ENCODE measurements around the gene ZNF213. TPM values are rescaled to one million over a fixed set of nuclear protein-coding genes. Genes with fewer than 3 reads are reported as not detected.

The ZNF213 gene
- total RNA-seq, 1 experiment from 2014 or later: 2.0 TPM

DNA sequence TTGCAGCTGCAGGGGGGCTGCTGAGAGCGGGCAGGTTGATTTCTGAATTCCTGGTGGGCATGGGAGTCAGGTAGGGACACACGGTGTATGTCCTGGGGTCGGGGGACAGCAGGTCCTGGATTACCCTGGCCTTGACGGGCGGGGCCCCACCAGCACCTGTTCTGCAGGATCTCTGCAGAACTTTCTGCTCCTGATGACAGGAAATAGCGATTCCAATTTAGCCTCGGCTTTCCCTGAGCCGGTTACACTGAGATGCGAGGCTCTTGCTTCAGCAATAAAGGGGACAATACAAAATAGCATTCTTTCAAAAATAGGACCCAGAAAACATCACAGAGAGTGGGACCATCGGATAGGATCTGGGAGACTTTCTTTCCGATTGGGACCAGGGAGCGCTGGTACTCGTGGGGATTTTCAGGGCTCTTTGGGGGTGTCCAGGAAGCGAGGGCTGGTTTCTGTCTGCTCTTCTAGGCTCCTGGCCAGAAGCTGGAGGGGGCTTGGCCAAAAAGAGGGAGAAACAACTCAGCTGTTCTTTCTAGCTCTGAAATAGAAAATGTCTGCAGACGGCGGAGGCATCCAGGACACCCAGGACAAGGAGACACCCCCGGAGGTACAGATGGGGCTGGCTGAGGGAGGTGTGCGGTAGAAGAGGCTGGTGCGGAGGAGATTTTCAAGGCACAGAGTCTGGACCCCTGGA lies 21.8 kb upstream of the ZNF213 start:
- DNase-seq: no peak
- no peak overlapping the region for H3K9ac ChIP-seq (ENCODE audit: low read length)
- no peaks in the 10 kb centered on the region for H3K27me3 ChIP-seq (ENCODE audit: low read length)
- no peaks in the 10 kb centered on the region for H3K9me3 ChIP-seq (ENCODE audit: low read length)
- H3K4me2 ChIP-seq (ENCODE audit: low read depth, low read length, poor library complexity, severe bottlenecking): no peak overlapping the region
- no peak overlapping the region for H3K27ac ChIP-seq (ENCODE audit: low read length)
- no peaks in the 10 kb centered on the region for H3K79me2 ChIP-seq (ENCODE audit: low read length)
- H3K36me3 ChIP-seq (ENCODE audit: insufficient read depth, low read length): no peaks in the 10 kb centered on the region
- H2AFZ ChIP-seq (ENCODE audit: low read length): no peak overlapping the region
- H3K9me2 ChIP-seq (replicated peaks; ENCODE audit: insufficient read depth, low read length): no peaks in the 10 kb centered on the region
- H3K4me3 ChIP-seq (ENCODE audit: low read length): no peak overlapping the region
- H3K4me1 ChIP-seq (ENCODE audit: low read length): no peaks in the 10 kb centered on the region
- no peaks in the 10 kb centered on the region for H4K20me1 ChIP-seq (ENCODE audit: insufficient read depth, low read depth, low read length)

DNA sequence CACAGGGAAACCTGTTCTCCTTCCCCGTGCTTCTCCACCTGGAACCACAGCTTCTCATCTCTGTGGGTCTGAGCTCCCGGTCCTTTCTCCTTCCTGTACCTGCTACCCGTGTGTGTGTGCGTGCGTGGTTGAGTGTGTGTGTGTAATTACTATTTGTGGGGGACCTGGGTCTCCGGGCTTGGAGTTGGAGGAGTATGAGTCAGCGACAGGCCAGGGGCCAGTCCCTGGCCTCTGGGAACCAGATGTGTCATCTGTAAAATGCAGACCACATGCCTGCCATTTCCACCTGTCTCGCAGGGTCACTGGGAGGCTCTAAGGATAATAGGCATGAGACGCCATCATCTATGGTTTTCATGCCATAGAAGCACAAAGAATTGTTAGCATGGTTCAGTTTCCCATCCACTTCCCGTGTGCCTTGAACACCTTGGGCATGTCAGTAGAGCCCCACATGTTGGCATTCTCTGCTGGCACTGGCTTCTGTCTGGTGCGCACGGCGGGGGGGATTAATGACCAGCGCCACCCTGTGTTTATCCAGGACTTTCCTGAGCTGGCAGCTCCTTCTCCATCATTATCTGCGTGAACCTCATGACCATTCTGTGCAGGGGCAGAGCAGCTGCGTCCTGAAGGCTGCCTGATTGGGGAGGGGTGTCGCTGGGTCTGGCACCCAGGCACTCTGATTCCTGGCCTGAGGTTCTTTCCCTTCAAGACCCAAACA lies 20.9 kb upstream of the ZNF213 start:
- H3K4me2 ChIP-seq (ENCODE audit: low read depth, low read length, poor library complexity, severe bottlenecking): no peak overlapping the region
- H3K9me2 ChIP-seq (replicated peaks; ENCODE audit: insufficient read depth, low read length): no peaks in the 10 kb centered on the region
- DNase-seq: no peak
- H3K27me3 ChIP-seq (ENCODE audit: low read length): no peaks in the 10 kb centered on the region
- no peak overlapping the region for H3K4me3 ChIP-seq (ENCODE audit: low read length)
- H2AFZ ChIP-seq (ENCODE audit: low read length): no peak overlapping the region
- no peaks in the 10 kb centered on the region for H3K4me1 ChIP-seq (ENCODE audit: low read length)
- no peaks in the 10 kb centered on the region for H3K36me3 ChIP-seq (ENCODE audit: insufficient read depth, low read length)
- H3K9ac ChIP-seq (ENCODE audit: low read length): no peak overlapping the region
- H4K20me1 ChIP-seq (ENCODE audit: insufficient read depth, low read depth, low read length): no peaks in the 10 kb centered on the region
- no peaks in the 10 kb centered on the region for H3K9me3 ChIP-seq (ENCODE audit: low read length)
- no peak overlapping the region for H3K27ac ChIP-seq (ENCODE audit: low read length)
- no peaks in the 10 kb centered on the region for H3K79me2 ChIP-seq (ENCODE audit: low read length)

DNA sequence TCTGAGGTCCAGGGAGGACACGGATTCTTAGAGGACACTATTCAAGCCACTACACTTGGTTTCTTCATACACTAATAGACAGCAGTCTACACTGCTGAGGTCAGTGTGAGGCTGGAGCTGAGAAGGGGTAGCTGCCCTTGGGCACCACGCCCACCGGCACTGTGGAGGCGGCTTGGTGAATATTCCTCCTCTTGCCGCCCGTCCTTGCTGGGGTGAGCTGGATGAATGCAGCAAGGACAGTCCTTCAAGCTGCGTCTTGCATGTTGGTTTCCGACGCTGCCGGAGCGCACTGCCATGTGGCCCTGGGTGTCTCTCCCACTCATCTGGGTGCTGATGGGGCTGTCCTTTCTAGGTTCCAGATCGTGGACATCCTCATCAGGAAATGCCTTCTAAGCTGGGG lies 19.8 kb upstream of the ZNF213 start:
- DNase-seq: no peak
- H3K27ac ChIP-seq (ENCODE audit: low read length): no peak overlapping the region
- no peaks in the 10 kb centered on the region for H4K20me1 ChIP-seq (ENCODE audit: insufficient read depth, low read depth, low read length)
- H3K4me1 ChIP-seq (ENCODE audit: low read length): no peaks in the 10 kb centered on the region
- no peak overlapping the region for H2AFZ ChIP-seq (ENCODE audit: low read length)
- no peaks in the 10 kb centered on the region for H3K79me2 ChIP-seq (ENCODE audit: low read length)
- no peaks in the 10 kb centered on the region for H3K9me2 ChIP-seq (replicated peaks; ENCODE audit: insufficient read depth, low read length)
- no peak overlapping the region for H3K9ac ChIP-seq (ENCODE audit: low read length)
- no peaks in the 10 kb centered on the region for H3K27me3 ChIP-seq (ENCODE audit: low read length)
- no peaks in the 10 kb centered on the region for H3K36me3 ChIP-seq (ENCODE audit: insufficient read depth, low read length)
- no peaks in the 10 kb centered on the region for H3K9me3 ChIP-seq (ENCODE audit: low read length)
- no peak overlapping the region for H3K4me2 ChIP-seq (ENCODE audit: low read depth, low read length, poor library complexity, severe bottlenecking)
- no peak overlapping the region for H3K4me3 ChIP-seq (ENCODE audit: low read length)

DNA sequence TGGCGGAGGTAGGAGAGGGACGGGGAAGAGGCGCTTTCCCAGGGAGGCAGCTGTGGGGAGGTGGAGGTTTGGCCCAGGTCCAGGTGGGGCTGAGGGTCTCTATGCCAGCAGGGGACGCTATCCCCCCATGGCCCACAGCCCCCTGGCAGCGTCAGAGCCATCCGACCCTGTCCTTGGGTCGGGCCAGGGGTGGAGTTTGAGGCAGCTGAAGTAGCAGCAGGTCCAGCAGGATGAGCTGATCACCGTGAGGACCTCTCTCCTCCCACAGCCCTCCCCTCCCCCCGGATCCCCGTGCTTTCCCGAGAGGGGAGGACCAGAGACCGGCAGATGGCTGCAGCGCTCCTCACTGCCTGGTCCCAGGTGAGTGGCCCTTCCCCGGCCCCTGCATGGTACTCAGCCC lies 19.3 kb upstream of the ZNF213 start:
- H3K27me3 ChIP-seq (ENCODE audit: low read length): no peaks in the 10 kb centered on the region
- no peaks in the 10 kb centered on the region for H3K9me2 ChIP-seq (replicated peaks; ENCODE audit: insufficient read depth, low read length)
- H3K9ac ChIP-seq (ENCODE audit: low read length): no peak overlapping the region
- H2AFZ ChIP-seq (ENCODE audit: low read length): no peak overlapping the region
- no peaks in the 10 kb centered on the region for H3K36me3 ChIP-seq (ENCODE audit: insufficient read depth, low read length)
- H3K9me3 ChIP-seq (ENCODE audit: low read length): no peaks in the 10 kb centered on the region
- peak; percentile 65 for DNase-seq
- no peak overlapping the region for H3K4me3 ChIP-seq (ENCODE audit: low read length)
- no peaks in the 10 kb centered on the region for H4K20me1 ChIP-seq (ENCODE audit: insufficient read depth, low read depth, low read length)
- H3K79me2 ChIP-seq (ENCODE audit: low read length): no peaks in the 10 kb centered on the region
- H3K27ac ChIP-seq (ENCODE audit: low read length): no peak overlapping the region
- H3K4me2 ChIP-seq (ENCODE audit: low read depth, low read length, poor library complexity, severe bottlenecking): no peak overlapping the region
- H3K4me1 ChIP-seq (ENCODE audit: low read length): no peaks in the 10 kb centered on the region

DNA sequence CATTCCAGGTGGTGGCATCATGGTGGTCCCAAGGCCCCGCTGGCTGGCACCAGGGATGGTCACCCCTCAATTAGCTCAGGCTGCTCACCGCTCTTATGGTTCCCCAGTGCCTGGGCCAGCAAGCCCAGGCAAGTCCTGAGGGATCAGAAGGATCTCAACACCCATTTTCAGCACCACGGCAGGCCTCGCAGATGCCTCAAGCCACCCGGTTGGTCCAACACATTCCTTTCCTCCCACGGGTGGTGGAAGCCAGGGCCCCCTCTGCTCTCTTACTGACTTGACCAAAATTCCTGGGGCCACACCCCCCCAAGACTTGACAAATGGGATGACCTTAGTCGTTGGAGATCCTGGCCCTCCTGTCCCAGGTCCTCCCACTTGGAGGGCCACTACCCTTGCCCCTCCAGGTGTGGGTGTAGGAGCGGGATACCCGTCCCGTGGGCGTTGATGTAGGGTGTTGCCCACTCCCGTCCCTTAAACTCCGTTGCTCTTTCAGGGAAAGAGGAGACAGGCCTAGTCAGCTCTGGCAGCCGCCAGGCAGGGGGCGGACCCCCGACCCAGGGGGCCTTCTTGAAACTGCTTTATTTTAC lies 16.5 kb upstream of the ZNF213 start:
- no peaks in the 10 kb centered on the region for H3K9me2 ChIP-seq (replicated peaks; ENCODE audit: insufficient read depth, low read length)
- no peak overlapping the region for H2AFZ ChIP-seq (ENCODE audit: low read length)
- H3K9ac ChIP-seq (ENCODE audit: low read length): no peak overlapping the region
- H3K27ac ChIP-seq (ENCODE audit: low read length): no peak overlapping the region
- no peaks in the 10 kb centered on the region for H3K27me3 ChIP-seq (ENCODE audit: low read length)
- peaks cover under 1% of the 10 kb centered on the region; the same call in 1 of the 2 replicates for H3K4me1 ChIP-seq (ENCODE audit: low read length)
- H3K9me3 ChIP-seq (ENCODE audit: low read length): no peaks in the 10 kb centered on the region
- DNase-seq: no peak
- no peaks in the 10 kb centered on the region for H3K79me2 ChIP-seq (ENCODE audit: low read length)
- no peaks in the 10 kb centered on the region for H3K36me3 ChIP-seq (ENCODE audit: insufficient read depth, low read length)
- no peak overlapping the region for H3K4me3 ChIP-seq (ENCODE audit: low read length)
- H3K4me2 ChIP-seq (ENCODE audit: low read depth, low read length, poor library complexity, severe bottlenecking): no peak overlapping the region
- H4K20me1 ChIP-seq (ENCODE audit: insufficient read depth, low read depth, low read length): no peaks in the 10 kb centered on the region

DNA sequence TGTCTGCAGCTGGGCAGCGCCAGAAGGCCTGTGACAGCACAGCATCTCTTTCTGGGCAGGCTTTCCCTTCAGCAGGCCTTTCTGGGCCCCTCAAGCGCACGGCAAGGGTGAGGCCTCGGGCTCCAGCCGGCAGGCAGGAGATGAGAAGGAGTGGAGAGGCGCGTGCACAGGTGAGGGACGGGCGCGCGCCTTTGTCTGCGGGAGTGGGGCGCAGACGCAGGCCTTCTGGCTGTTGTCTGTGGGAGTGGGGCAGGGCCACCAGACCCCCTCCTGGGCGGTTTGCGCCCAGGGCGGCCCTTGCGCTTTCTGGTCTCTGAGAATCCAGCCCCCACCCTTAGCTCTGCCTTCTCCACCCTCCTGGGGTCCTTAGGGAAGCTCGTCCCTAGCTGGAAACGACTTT lies 16.0 kb upstream of the ZNF213 start:
- H3K27ac ChIP-seq (ENCODE audit: low read length): no peak overlapping the region
- no peak overlapping the region for H3K4me2 ChIP-seq (ENCODE audit: low read depth, low read length, poor library complexity, severe bottlenecking)

DNA sequence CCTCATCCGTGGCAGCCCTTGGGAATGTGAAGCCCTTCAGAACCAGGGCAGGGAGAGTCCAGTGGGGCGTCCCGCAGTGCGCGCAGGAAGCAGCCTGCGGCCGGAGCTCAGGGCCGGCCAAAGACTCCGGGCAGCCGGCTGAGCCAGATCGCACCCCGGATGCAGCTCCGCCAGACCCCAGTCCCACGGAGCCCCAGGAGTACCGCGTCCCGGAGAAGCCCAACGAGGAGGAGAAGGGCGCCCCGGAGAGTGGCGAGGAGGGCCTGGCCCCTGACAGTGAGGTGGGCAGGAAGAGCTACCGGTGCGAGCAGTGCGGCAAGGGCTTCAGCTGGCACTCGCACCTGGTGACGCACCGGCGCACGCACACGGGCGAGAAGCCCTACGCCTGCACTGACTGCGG lies 15.5 kb upstream of the ZNF213 start:
- H3K9me2 ChIP-seq (replicated peaks; ENCODE audit: insufficient read depth, low read length): no peaks in the 10 kb centered on the region
- H3K27ac ChIP-seq (ENCODE audit: low read length): no peak overlapping the region
- H2AFZ ChIP-seq (ENCODE audit: low read length): no peak overlapping the region
- no peak overlapping the region for H3K4me2 ChIP-seq (ENCODE audit: low read depth, low read length, poor library complexity, severe bottlenecking)
- no peaks in the 10 kb centered on the region for H3K27me3 ChIP-seq (ENCODE audit: low read length)
- H3K79me2 ChIP-seq (ENCODE audit: low read length): no peaks in the 10 kb centered on the region
- DNase-seq: no peak
- no peak overlapping the region for H3K4me3 ChIP-seq (ENCODE audit: low read length)
- no peak overlapping the region for H3K9ac ChIP-seq (ENCODE audit: low read length)
- no peaks in the 10 kb centered on the region for H4K20me1 ChIP-seq (ENCODE audit: insufficient read depth, low read depth, low read length)
- H3K4me1 ChIP-seq (ENCODE audit: low read length): peaks cover 7% of the 10 kb centered on the region
- H3K36me3 ChIP-seq (ENCODE audit: insufficient read depth, low read length): no peaks in the 10 kb centered on the region
- H3K9me3 ChIP-seq (ENCODE audit: low read length): no peaks in the 10 kb centered on the region

More for the DNA sequence above, 16.0 kb upstream of the ZNF213 start:
- Histone ChIP-seq H4K20me1 (ENCODE audit: insufficient read depth, low read depth, low read length) (no peaks in the 10 kb centered on the region), H3K79me2 (ENCODE audit: low read length) (no peaks in the 10 kb centered on the region), H3K4me3 (ENCODE audit: low read length) (no peak overlapping the region), H3K9me3 (ENCODE audit: low read length) (no peaks in the 10 kb centered on the region), H3K9me2 (replicated peaks; ENCODE audit: insufficient read depth, low read length) (no peaks in the 10 kb centered on the region), H3K36me3 (ENCODE audit: insufficient read depth, low read length) (no peaks in the 10 kb centered on the region), H3K9ac (ENCODE audit: low read length) (no peak overlapping the region), H3K4me1 (ENCODE audit: low read length) (peaks cover 6% of the 10 kb centered on the region), H3K27me3 (ENCODE audit: low read length) (no peaks in the 10 kb centered on the region), H2AFZ (ENCODE audit: low read length) (no peak overlapping the region)
- no peak for DNase-seq

DNA sequence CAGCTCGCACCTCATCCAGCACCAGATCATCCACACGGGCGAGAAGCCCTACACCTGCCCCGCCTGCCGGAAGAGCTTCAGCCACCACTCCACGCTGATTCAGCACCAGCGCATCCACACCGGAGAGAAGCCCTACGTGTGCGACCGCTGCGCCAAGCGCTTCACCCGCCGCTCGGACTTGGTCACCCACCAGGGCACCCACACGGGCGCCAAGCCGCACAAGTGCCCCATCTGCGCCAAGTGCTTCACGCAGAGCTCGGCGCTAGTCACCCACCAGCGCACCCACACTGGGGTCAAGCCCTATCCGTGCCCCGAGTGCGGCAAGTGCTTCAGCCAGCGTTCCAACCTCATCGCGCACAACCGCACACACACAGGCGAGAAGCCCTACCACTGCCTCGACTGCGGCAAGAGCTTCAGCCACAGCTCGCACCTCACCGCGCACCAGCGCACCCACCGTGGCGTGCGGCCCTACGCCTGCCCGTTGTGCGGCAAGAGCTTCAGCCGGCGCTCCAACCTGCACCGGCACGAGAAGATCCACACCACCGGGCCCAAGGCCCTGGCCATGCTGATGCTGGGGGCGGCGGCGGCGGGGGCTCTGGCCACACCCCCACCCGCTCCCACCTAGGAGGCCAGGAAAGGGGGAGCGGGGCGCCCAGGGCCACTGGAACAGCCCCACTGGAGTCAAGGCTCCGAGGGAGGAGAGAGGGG lies 15.0 kb upstream of the ZNF213 start:
- Histone ChIP-seq H3K27me3 (ENCODE audit: low read length) (no peaks in the 10 kb centered on the region), H3K9me2 (replicated peaks; ENCODE audit: insufficient read depth, low read length) (no peaks in the 10 kb centered on the region)

More for the DNA sequence above, 15.0 kb upstream of the ZNF213 start:
- Histone ChIP-seq H3K9me3 (ENCODE audit: low read length) (no peaks in the 10 kb centered on the region), H3K36me3 (ENCODE audit: insufficient read depth, low read length) (no peaks in the 10 kb centered on the region), H4K20me1 (ENCODE audit: insufficient read depth, low read depth, low read length) (no peaks in the 10 kb centered on the region), H3K27ac (ENCODE audit: low read length) (no peak overlapping the region), H3K4me3 (ENCODE audit: low read length) (no peak overlapping the region), H2AFZ (ENCODE audit: low read length) (no peak overlapping the region), H3K79me2 (ENCODE audit: low read length) (no peaks in the 10 kb centered on the region), H3K4me1 (ENCODE audit: low read length) (peaks cover 8% of the 10 kb centered on the region), H3K9ac (ENCODE audit: low read length) (no peak overlapping the region), H3K4me2 (ENCODE audit: low read depth, low read length, poor library complexity, severe bottlenecking) (no peak overlapping the region)
- no peak for DNase-seq
